K562 (cell line): ENCODE results near the gene RRH. TPM values are rescaled to one million over a fixed set of nuclear protein-coding genes. Genes with fewer than 3 reads are reported as not detected.

Source experiments
- DPF2 ChIP-seq: fragments of 450-650 bp; IDR thresholded peaks from 2 replicates; pipeline ENCODE4 v1.6.1; 2016
- ETV1 ChIP-seq: fragments of 450-650 bp; conservative IDR thresholded peaks from 2 replicates; pipeline ENCODE4 v1.6.1; 2016; ENCODE audit warnings: missing genetic modification characterization, control low read depth, low read depth, missing compliant biosample characterization
- HDAC3 ChIP-seq: fragments of 450-650 bp; IDR thresholded peaks from 2 replicates; pipeline ENCODE4 v1.6.1; 2018; ENCODE audit warnings: borderline replicate concordance, mild to moderate bottlenecking, moderate library complexity; ENCODE audit not compliant: partially characterized antibody
- SMARCB1 ChIP-seq: IDR thresholded peaks from 2 replicates; pipeline ENCODE4 v1.6.1; 2011; ENCODE audit warnings: improper control_type of control experiment, low read depth; ENCODE audit not compliant: insufficient read length
- SMARCC2 ChIP-seq: fragments of 450-650 bp; IDR thresholded peaks from 2 replicates; pipeline ENCODE4 v1.6.1; 2017; ENCODE audit warnings: antibody characterized with exemption, moderate library complexity, mild to moderate bottlenecking, low read depth
- SRSF3 ChIP-seq: fragments of 200-400 bp; formaldehyde crosslinking; IDR thresholded peaks from 2 replicates; pipeline ENCODE4 v1.6.1; 2016; ENCODE audit warnings: mild to moderate bottlenecking, low read length, moderate library complexity; ENCODE audit not compliant: insufficient read depth
- ZNF24 ChIP-seq: fragments of 450-650 bp; IDR thresholded peaks from 2 replicates; pipeline ENCODE4 v1.6.1; 2016
- ZNF583 ChIP-seq: fragments of 250-450 bp; sonication (Bioruptor Pico); IDR thresholded peaks from 2 replicates; pipeline ENCODE4 v1.4.0; 2020
- polyA plus RNA-seq, 8 experiments: library from polyadenylated mRNA; depleted of rRNA in 4 of 8; stranded (reverse) in 5 of 8; unstranded in 3 of 8; fragments of >200 nt; fragmentation: Nextera tagmentation in 2 of 8; fragmentation: Illumina TruSeq in 1 of 8; extraction: Ambion mirVana in 2 of 8; extraction: Trizol in 1 of 8; gene quantifications; 2 replicates each; pipeline versions ENCODE4 v1.2.1 to v1.2.3, GENCODE V29; 2011 to 2014; ENCODE audit warnings: inconsistent platforms in 1 of 8, missing spikeins in 1 of 8
- total RNA-seq, 7 experiments: library from RNA; depleted of rRNA in 6 of 7; stranded (reverse); fragments of >200 nt in 6 of 7; fragmentation: Illumina TruSeq in 2 of 7; extraction: Trizol in 2 of 7; gene quantifications; 2 replicates each; pipeline versions ENCODE4 v1.2.1 to v1.2.3, GENCODE V29; 2011 to 2021; ENCODE audit warnings: low replicate concordance in 1 of 7
- TF ChIP-seq, protein P1 (sequence below): fragments of 450-650 bp; formaldehyde crosslinking; IDR thresholded peaks from 2 replicates; pipeline ENCODE4 v1.4.0; 2020; ENCODE audit warnings: mild to moderate bottlenecking, moderate library complexity
- TF ChIP-seq, protein P2 (sequence below): fragments of 450-650 bp; IDR thresholded peaks from 2 replicates; pipeline ENCODE4 v1.6.1; 2016; ENCODE audit warnings: mild to moderate bottlenecking
- TF ChIP-seq, protein P3 (sequence below), 2 experiments: fragments of 450-650 bp; formaldehyde crosslinking in 1 of 2; IDR thresholded peaks; 2 replicates each; pipeline versions ENCODE4 v1.4.0 to v1.6.1; 2014 to 2020; ENCODE audit warnings: mild to moderate bottlenecking in 2 of 2, borderline replicate concordance in 1 of 2, low read depth in 1 of 2
- TF ChIP-seq, protein P4 (sequence below): IDR thresholded peaks from 2 replicates; pipeline ENCODE4 v1.6.1; 2011; ENCODE audit warnings: borderline replicate concordance, low read depth, mild to moderate bottlenecking, moderate library complexity, low read length; ENCODE audit not compliant: insufficient read depth, poor library complexity, severe bottlenecking

The RRH gene
- total and polyA plus RNA-seq, 9 of the 15 experiments (the other 6 are each of a cell fraction or from before 2014, with no cell fraction given): 0.04 to 0.31 (median 0.12) TPM; not detected in 3

DNA sequence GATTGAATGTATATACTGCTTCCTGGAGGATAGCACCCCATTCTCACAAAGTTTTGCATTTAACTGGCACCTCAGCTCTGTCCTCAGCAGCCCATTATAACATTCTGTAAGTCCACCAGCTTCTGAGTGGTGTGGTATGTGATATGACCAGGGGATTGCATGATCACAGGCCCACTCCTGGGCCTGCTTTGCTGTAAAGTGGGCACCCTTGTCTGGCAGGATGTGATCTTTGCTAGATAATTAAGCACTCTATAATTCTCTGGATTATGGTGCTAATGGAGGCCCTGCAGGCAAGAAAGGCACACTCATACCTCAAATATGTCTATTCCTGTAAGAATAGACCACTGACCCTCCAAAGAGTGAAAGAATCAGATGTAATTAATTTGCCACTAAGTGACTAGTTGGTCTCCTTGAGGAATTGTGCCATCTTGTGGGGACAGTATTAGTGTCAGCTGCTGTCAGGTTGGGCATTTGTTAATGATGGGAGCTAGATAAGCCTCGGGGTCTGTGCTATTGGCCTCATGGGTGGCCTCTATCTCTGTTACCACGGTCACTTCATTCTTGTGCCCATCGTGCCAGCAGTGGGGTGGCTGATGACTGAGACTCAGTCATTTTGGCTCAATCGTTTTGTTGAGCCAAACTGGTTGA is 23.7 kb upstream of the RRH start (continued):
- TF ChIP-seq, protein P1, sequence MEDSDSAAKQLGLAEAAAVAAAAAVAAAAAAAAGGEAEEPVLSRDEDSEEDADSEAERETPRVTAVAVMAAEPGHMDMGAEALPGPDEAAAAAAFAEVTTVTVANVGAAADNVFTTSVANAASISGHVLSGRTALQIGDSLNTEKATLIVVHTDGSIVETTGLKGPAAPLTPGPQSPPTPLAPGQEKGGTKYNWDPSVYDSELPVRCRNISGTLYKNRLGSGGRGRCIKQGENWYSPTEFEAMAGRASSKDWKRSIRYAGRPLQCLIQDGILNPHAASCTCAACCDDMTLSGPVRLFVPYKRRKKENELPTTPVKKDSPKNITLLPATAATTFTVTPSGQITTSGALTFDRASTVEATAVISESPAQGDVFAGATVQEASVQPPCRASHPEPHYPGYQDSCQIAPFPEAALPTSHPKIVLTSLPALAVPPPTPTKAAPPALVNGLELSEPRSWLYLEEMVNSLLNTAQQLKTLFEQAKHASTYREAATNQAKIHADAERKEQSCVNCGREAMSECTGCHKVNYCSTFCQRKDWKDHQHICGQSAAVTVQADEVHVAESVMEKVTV (CRISPR knock-in tag): peak; percentile 45; the same call in 1 of the 2 replicates
- TF ChIP-seq, protein P2, sequence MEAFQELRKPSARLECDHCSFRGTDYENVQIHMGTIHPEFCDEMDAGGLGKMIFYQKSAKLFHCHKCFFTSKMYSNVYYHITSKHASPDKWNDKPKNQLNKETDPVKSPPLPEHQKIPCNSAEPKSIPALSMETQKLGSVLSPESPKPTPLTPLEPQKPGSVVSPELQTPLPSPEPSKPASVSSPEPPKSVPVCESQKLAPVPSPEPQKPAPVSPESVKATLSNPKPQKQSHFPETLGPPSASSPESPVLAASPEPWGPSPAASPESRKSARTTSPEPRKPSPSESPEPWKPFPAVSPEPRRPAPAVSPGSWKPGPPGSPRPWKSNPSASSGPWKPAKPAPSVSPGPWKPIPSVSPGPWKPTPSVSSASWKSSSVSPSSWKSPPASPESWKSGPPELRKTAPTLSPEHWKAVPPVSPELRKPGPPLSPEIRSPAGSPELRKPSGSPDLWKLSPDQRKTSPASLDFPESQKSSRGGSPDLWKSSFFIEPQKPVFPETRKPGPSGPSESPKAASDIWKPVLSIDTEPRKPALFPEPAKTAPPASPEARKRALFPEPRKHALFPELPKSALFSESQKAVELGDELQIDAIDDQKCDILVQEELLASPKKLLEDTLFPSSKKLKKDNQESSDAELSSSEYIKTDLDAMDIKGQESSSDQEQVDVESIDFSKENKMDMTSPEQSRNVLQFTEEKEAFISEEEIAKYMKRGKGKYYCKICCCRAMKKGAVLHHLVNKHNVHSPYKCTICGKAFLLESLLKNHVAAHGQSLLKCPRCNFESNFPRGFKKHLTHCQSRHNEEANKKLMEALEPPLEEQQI: no peak
- TF ChIP-seq, protein P3, sequence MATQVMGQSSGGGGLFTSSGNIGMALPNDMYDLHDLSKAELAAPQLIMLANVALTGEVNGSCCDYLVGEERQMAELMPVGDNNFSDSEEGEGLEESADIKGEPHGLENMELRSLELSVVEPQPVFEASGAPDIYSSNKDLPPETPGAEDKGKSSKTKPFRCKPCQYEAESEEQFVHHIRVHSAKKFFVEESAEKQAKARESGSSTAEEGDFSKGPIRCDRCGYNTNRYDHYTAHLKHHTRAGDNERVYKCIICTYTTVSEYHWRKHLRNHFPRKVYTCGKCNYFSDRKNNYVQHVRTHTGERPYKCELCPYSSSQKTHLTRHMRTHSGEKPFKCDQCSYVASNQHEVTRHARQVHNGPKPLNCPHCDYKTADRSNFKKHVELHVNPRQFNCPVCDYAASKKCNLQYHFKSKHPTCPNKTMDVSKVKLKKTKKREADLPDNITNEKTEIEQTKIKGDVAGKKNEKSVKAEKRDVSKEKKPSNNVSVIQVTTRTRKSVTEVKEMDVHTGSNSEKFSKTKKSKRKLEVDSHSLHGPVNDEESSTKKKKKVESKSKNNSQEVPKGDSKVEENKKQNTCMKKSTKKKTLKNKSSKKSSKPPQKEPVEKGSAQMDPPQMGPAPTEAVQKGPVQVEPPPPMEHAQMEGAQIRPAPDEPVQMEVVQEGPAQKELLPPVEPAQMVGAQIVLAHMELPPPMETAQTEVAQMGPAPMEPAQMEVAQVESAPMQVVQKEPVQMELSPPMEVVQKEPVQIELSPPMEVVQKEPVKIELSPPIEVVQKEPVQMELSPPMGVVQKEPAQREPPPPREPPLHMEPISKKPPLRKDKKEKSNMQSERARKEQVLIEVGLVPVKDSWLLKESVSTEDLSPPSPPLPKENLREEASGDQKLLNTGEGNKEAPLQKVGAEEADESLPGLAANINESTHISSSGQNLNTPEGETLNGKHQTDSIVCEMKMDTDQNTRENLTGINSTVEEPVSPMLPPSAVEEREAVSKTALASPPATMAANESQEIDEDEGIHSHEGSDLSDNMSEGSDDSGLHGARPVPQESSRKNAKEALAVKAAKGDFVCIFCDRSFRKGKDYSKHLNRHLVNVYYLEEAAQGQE (IDR thresholded peaks at IDR 0.05; ENCODE audit: borderline replicate concordance): peak; percentile 75
- TF ChIP-seq, protein P3 (CRISPR knock-in tag; IDR thresholded peaks at IDR 0.05; ENCODE audit: low read depth): no peak
- no peak for TF ChIP-seq ZNF24
- TF ChIP-seq SMARCB1: no peak
- no peak for TF ChIP-seq SRSF3
- no peak for TF ChIP-seq ETV1 (tag)
- no peak for TF ChIP-seq DPF2
- TF ChIP-seq, protein P4, sequence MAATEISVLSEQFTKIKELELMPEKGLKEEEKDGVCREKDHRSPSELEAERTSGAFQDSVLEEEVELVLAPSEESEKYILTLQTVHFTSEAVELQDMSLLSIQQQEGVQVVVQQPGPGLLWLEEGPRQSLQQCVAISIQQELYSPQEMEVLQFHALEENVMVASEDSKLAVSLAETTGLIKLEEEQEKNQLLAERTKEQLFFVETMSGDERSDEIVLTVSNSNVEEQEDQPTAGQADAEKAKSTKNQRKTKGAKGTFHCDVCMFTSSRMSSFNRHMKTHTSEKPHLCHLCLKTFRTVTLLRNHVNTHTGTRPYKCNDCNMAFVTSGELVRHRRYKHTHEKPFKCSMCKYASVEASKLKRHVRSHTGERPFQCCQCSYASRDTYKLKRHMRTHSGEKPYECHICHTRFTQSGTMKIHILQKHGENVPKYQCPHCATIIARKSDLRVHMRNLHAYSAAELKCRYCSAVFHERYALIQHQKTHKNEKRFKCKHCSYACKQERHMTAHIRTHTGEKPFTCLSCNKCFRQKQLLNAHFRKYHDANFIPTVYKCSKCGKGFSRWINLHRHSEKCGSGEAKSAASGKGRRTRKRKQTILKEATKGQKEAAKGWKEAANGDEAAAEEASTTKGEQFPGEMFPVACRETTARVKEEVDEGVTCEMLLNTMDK: no peak
- no peak for TF ChIP-seq ZNF583 (CRISPR knock-in tag)
- TF ChIP-seq SMARCC2: no peak
- TF ChIP-seq HDAC3: no peak
